Ectodermal cell (in vitro differentiated cells): ENCODE data around the gene CA12.

ENCODE experiments used
- H3K27ac ChIP-seq: 2 replicates; pipeline ENCODE4 v1.7.0; 2013; ENCODE audit warnings: mild to moderate bottlenecking, low read depth, low read length; ENCODE audit not compliant: insufficient read depth, poor library complexity, severe bottlenecking
- H3K27me3 ChIP-seq: 2 replicates; pipeline ENCODE4 v1.7.0; 2013; ENCODE audit warnings: mild to moderate bottlenecking, low read length; ENCODE audit not compliant: insufficient read depth, control insufficient read depth, poor library complexity, severe bottlenecking
- H3K36me3 ChIP-seq: one replicate; pipeline ENCODE4 v1.7.0; 2013; ENCODE audit warnings: low read length; ENCODE audit not compliant: control insufficient read depth, insufficient read depth
- H3K4me1 ChIP-seq: one replicate; pipeline ENCODE4 v1.7.0; 2013; ENCODE audit warnings: low read length; ENCODE audit not compliant: control insufficient read depth, insufficient read depth
- H3K4me3 ChIP-seq: 2 replicates; pipeline ENCODE4 v1.7.0; 2013; ENCODE audit warnings: low read depth, low read length, control low read depth; ENCODE audit not compliant: insufficient read depth
- H3K9me3 ChIP-seq: 2 replicates; pipeline ENCODE4 v1.7.0; 2013; ENCODE audit warnings: mild to moderate bottlenecking, low read length, moderate library complexity; ENCODE audit not compliant: control insufficient read depth
- WGBS, 2 experiments: methylation state at CpG; one replicate each; pipeline ENCODE4 v1.1.7; 2013; ENCODE audit warnings: missing lambda C conversion rate in 2 of 2; 5-methylcytosine and 5-hydroxymethylcytosine counted together

CA12 gene

DNA sequence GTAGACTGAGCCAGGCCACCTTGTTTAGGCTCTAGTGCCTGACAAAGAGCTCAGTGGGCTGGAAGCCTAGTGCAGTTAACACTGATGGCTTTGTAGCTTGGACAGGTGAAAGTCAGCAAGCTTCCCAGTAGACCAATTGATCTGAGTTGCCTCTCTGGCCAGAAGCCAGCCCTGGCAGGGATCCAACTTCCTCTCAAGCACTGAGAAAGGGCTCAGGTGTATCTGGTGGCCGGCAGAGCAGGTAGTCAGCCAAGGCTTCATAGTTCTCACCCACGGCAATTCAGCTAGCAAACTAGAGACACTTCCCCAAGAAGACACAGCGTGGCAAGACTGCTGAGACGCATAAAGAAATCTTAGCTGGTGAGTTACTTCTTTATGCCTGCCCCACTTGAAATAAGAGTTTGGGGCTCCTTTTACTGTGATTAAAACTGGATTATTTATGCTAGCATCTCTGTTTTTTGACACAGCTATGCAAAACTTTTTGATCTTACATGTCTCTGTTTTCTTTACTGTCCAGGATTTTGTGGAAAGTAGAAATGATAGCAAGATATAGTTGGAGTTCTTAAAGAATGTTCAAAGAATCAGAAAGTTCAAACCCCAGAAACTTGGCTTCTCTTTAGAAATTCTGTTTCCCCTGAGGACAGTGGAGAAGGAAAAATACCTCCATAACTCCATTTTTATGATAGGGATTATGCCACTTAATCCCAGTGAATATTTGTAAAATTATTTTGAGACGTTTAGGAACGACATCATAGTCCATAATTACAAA lies 8.4 kb upstream of the CA12 start:
- Histone ChIP-seq H3K27me3 (no peaks in the 10 kb centered on the region), H3K4me1 (no peaks in the 10 kb centered on the region), H3K4me3 (no peak overlapping the region), H3K36me3 (no peaks in the 10 kb centered on the region), H3K27ac (no peak overlapping the region), H3K9me3 (no peaks in the 10 kb centered on the region)
- WGBS, 2 experiments: 95 to 96% methylated on average over 6 of the region's 6 CpGs

DNA sequence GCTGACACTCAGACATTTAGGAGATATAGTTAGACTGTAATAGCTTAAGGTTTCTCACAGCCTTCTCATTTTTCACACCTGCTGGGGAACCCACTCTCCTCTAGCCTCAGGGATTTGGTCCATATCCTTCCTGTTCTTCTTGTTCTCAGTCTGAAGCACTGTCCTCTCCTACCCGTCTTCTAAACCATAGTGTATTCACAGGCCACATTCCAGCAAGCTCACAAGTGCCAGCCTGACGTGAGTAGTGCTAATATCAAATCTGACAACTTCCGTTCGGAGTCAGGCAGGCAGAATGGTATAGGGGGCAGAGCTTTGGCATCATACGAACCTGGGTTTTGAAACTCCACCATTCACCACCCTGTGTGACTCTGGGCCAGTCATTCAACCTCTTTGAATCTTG lies 6.9 kb upstream of the CA12 start:
- no peaks in the 10 kb centered on the region for H3K9me3 ChIP-seq
- H3K4me1 ChIP-seq: no peaks in the 10 kb centered on the region
- no peak overlapping the region for H3K4me3 ChIP-seq
- H3K36me3 ChIP-seq: no peaks in the 10 kb centered on the region
- H3K27ac ChIP-seq: no peak overlapping the region
- H3K27me3 ChIP-seq: peaks cover 6% of the 10 kb centered on the region
- 91 to 93% methylated on average over 5 of the region's 5 CpGs for WGBS, 2 experiments

DNA sequence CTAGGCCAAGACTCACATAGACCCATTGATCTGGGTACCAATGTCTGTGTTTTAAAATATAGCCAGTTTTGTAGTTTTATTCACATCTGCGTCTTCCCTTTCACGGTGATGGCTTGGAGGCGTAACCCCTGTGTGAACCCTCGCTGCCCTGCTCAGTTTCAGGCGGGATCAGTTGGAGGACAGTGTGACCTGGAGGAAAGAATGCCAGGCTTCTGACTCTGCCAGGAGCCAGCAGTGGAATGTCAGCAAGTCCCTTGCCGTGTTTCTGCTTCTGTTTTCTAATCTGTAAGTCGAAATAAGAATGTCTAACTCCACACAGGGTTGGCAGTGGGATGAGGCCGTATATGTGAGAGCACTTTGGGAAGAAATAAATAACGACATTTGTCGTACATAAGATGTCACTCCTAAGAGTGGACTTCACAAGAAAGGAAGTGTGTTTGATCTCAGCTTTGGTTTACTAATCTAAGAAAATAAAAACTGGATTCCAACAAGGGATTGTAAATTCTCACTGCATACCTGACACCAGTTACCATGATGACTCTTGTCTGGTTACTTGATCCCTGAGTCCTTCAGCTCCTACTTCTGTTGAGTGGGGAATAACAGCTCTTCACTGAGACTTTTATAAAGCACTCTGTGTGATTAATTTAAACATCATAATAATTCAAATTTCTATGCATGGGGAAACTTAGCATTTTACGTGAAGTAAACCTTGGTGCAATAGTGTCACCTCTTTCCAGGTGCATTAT lies 6.3 kb upstream of the CA12 start:
- Histone ChIP-seq H3K4me1 (no peaks in the 10 kb centered on the region), H3K4me3 (no peak overlapping the region), H3K27ac (no peak overlapping the region), H3K36me3 (no peaks in the 10 kb centered on the region), H3K9me3 (no peaks in the 10 kb centered on the region), H3K27me3 (peaks cover 11% of the 10 kb centered on the region)
- WGBS, 2 experiments: 84 to 86% methylated on average over 11 of the region's 11 CpGs

DNA sequence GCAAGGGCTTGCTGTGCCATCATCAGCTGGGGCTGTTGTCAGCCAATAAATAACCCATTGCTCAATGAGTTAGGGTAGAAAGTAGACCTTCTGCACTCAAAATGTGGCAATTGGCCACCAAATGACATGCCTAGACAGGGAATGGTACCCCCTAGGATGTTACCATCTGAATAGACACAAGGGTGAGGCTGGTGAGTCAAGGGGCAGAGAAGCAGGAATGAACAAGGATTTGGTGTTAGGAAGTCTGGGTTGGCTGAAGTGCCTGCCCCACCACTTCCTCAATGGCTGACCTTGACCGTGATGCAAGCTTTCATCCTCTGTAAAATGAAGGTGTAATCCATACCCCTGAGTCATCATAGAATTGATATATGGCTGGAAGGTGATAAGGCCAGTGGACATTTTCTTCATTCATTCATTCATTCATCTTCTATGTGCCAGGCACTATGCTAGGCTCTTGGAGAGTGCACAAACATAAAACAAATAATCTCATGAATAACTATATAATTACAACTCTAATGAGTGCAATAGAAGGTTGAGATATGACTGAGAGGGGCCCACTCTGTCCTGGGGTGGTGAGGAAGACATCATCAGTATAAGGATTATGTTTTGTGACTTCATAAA lies 4.4 kb upstream of the CA12 start:
- H3K4me3 ChIP-seq: no peak overlapping the region
- H3K27ac ChIP-seq: no peak overlapping the region
- H3K27me3 ChIP-seq: peaks cover 30% of the 10 kb centered on the region
- H3K9me3 ChIP-seq: no peaks in the 10 kb centered on the region
- H3K4me1 ChIP-seq: peaks cover 4% of the 10 kb centered on the region
- no peaks in the 10 kb centered on the region for H3K36me3 ChIP-seq
- 100% methylated on average over 1 of the region's 1 CpG for WGBS, 2 experiments

DNA sequence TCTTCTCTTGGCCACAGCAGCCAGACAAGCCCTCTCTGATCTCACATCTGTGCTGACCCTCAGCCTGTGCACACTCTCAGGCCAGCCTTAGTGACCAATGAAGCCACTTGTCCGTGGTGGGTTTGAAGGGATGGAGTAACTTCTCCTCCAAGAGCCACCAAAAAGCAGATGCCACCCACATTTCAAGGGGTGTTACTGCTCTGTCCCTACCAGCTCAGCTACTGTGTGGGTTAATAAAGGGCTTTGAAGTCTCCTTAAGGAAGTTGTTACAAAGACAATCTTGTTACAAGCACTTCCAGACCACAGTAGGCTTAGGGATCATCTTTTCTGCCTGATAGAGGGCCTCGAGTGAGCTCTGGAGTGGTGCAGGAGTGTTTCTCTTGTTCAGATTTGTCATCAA lies 3.3 kb upstream of the CA12 start:
- Histone ChIP-seq H3K9me3 (no peaks in the 10 kb centered on the region), H3K4me3 (no peak overlapping the region), H3K4me1 (peaks cover 8% of the 10 kb centered on the region), H3K36me3 (no peaks in the 10 kb centered on the region), H3K27ac (no peak overlapping the region), H3K27me3 (peaks cover 37% of the 10 kb centered on the region)
- WGBS, 2 experiments: 88 to 94% methylated on average over 2 of the region's 2 CpGs

DNA sequence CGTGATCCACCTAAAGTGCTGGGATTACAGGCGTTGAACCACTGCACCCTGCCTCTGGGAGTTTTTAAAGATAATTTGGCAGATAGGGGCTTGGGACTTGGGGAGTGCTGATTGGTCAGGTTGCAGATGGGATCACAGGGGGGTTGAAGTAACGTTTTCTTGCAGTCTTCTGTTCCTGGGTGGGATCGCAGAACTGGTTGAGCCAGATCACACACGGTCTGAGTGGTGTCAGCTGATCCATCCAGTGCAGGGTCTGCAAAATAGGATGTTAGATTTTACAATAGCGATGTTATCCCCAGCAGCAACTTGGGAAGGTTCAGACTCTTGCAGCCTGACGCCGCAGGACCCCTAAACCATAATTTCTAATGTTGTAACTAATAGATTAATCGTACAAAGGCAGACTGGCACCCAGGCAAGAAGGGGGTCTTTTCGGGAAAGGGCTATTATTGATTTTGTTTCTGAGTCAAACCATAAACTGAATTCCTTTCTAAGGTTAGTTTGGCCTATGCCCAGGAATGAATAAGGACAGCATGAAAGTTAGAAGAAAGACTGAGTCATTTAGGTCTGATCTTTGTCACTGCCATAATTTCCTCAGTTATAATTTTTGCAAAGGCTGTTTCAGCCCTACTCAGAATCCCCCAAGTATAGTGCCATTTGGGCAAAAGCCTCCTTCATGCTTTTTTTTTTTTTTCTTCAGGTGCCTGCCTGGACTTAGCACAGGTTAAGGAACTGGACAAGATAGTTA lies 1.5 kb upstream of the CA12 start:
- no peaks in the 10 kb centered on the region for H3K36me3 ChIP-seq
- no peak overlapping the region for H3K27ac ChIP-seq
- H3K4me3 ChIP-seq: no peak overlapping the region
- H3K27me3 ChIP-seq: peaks cover 41% of the 10 kb centered on the region
- H3K4me1 ChIP-seq: peaks cover 13% of the 10 kb centered on the region
- no peaks in the 10 kb centered on the region for H3K9me3 ChIP-seq
- 92 to 93% methylated on average over 10 of the region's 10 CpGs for WGBS, 2 experiments

DNA sequence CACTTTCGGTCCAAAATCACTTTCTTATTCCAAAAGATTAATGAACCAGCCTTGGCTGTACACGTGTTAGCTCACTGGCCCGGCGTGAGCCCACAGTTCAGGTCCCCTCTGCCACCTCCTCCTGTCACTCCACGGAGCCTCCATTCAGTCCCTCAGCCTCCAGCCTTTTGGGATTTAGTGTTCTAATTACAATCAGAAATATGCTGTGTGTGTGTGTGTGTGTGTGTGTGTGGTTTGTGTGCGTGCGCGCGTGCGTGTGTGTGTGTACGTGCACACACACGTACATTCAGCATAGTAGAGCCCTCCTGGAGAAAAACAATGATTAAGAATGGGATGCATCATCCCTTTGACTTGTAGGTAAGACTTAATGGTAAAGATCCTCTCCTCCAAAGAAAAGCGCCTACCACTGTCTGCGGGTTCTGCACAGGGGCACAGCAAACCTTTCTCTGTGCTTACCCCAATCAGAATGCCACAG lies 801 bp downstream of the CA12 start:
- WGBS, 2 experiments: 83 to 87% methylated on average over 14 of the region's 14 CpGs
- Histone ChIP-seq H3K4me1 (peaks cover 13% of the 10 kb centered on the region), H3K27ac (no peak overlapping the region), H3K4me3 (peak overlapping the region; percentile 37), H3K27me3 (peaks cover 41% of the 10 kb centered on the region), H3K9me3 (no peaks in the 10 kb centered on the region), H3K36me3 (no peaks in the 10 kb centered on the region)

DNA sequence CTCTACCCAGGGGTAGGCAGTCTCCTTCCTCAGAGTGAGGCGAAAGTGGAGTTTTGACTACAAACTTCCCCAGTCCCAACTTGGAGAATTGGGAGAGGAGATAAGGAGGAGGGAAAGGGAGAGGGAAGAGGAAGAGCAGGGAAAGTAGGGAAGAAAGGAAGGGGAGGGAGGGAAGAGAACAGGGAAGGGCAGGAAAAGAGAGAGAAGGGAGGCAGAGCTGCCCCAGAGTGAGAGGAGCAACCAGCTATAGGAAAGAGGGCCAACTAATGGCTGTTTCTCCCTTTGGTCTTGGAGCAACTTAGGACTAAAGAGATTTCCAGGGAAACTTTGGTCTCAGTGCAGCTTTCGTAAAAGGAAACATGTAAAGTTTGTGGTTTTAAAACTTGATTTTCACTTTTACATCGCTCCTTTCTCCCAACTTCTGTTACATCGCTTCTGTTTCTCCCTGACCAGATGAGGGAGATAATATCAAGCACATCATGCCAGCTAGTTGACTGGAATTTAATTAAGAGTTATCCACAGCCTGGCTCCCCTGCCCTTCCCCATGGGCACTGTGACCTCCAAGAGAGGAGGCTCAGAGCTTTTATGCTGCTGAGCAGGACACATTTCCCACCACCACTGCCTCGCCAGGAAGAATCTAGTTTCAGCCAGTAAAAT lies 1.4 kb downstream of the CA12 start:
- H3K27ac ChIP-seq: no peak overlapping the region
- 87 to 92% methylated on average over 5 of the region's 5 CpGs for WGBS, 2 experiments
- no peaks in the 10 kb centered on the region for H3K9me3 ChIP-seq
- no peaks in the 10 kb centered on the region for H3K36me3 ChIP-seq
- H3K4me3 ChIP-seq: no peak overlapping the region
- peaks cover 13% of the 10 kb centered on the region for H3K4me1 ChIP-seq
- H3K27me3 ChIP-seq: peaks cover 41% of the 10 kb centered on the region

DNA sequence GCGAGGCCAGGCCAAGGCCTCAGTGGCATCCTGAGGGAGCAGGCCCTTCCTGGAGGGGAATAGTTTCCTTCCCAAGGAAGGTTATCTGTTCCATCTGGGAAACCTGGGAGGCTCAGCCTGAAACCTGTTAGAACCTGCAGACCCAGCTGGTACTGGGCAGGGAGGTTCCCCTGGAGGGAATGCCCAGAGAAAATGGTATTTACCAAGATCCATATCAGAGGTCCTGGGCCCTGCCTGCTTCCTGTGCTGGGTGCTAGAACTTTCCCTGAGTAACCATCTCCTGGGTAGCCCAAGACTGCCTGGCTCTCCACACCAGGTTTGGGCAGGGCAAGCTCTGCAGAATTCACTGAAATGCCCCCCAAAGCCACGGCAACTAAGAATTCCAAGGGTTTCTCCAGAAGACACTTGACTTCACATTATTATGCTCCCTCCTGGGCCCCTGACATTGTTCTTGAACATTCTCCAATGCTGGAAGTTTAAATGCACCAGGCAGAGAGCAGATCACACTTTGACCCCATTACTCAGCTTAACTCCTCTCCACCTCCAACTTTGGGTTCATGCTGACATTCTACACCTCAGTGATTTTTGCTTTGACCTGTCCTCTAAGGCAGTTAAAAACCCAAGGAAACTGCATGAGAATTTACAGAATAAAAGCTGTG lies 2.0 kb downstream of the CA12 start:
- 75 to 85% methylated on average over 2 of the region's 2 CpGs for WGBS, 2 experiments
- H3K27me3 ChIP-seq: peaks cover 41% of the 10 kb centered on the region
- no peaks in the 10 kb centered on the region for H3K36me3 ChIP-seq
- H3K27ac ChIP-seq: no peak overlapping the region
- no peaks in the 10 kb centered on the region for H3K9me3 ChIP-seq
- peaks cover 13% of the 10 kb centered on the region for H3K4me1 ChIP-seq
- H3K4me3 ChIP-seq: no peak overlapping the region
